DMS153 treated with DMSO at 0.1 percent for 48 hours (cell line): Measurements from ENCODE around the gene ARID3C.

Experiments
- DNase-seq: peaks from one replicate; lab custom pipeline; 2025; ENCODE audit not compliant: unreplicated experiment; lab: John Stamatoyannopoulos, UW

Gene ARID3C

DNA sequence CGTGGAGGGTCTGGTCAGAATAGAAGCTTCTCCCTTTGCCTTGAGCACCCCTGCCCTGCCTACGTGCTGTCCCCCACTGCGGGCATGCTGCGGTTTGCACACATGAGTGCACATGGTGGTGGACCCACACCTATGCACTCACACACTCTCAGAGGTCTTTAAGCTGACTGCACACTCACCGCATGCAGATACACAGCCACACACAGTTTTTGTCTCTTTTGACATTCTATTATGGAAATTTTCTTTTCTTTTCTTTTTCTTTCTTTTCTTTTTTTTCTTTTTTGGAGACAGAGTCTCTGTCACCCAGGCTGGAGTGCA is 584 bp upstream of the ARID3C start:
- DNase-seq: no peak

DNA sequence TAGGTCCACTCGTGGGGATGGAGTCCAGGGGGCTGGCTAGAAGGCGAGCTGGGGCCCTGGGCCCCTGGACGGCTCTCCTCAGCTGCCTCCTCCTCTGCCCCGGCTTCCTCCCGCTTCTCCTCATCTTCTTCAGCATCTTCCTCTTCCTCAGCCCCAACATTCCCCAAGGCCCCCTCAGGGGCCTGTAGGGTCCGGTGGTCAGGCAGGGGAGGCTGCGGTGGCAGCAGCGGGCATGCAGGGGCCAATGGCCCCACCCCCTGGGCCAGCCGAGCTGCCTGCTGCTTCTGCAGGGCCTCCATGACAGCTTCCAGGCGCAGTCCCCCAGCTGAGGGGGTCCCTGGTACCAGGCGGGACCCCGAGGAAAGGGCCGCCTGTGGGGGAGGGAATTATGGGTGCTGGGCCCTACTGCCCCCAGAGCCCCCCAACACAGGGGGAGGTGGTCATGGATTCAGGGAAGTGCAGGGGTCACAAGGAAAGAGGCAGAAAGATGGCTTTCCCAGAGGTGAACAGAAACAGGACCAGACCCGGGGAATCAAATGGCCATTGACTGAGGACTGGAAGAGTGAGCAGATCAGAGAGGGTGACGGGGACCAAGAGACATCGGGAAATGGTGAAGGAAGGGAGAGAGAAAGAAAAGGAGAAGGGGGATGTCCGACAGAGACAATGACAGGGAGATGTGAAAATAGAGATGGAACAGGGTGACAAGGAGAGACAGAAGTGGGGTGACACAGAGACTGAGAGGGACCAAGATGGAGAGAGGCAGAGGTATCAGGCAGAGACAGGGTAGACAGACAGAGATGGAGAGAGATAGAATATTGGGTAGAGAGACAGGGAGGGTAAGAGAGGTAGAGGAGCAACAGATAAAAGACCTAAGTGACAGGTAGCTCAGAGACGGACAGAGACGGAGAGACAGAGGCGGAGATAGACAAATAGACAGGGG is 880 bp downstream of the ARID3C start:
- no peak for DNase-seq

DNA sequence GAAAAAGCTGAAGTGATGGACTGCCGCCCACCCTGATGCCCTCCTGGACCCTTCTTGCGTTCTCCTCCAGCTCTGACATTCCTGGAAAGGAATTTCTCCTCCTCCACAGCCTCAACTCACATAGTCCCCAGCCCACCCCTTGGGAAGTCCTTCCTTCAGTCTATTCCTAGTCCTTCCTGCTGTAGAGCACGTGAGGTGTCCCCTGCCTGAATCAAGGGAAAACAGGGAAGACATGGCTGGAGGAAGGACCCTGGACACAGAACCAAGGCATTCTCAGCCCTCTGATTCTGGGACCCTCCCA is 3.7 kb downstream of the ARID3C start:
- no peak for DNase-seq

DNA sequence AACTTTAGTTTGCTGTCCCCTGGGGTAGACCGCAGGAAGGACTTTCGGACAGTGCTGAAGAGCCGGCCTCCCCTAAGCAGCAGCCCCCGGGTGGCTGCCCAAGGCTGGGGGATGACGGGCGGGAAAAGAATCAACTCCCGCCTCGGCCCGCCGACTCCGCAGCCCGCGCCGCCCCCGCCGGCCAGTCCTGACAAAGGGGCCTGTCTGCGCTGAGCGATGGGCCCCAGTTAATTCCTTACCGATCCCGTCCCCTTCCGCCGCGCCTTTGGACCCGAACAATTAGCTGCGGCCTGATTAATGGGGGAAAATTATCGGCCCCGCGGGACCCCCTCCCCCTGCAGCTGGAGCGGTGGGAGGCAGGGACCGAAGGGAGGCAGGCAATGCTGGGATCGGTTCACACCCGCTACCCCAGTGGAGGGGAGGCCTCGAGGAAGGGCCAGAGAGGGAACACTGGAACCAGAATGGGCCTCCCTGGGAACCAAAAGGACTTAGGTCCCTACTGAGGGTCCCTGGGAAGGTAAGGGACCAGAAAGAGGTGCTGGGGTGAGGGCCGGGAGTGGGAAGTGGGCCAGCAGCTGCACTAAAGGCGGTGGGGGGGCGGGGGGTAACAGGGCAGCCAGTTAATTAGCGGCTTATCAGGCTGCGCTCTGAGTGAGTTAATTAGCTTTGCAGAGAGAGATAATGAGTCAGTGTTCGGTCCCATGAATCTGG is 4.2 kb downstream of the ARID3C start:
- DNase-seq: no peak

DNA sequence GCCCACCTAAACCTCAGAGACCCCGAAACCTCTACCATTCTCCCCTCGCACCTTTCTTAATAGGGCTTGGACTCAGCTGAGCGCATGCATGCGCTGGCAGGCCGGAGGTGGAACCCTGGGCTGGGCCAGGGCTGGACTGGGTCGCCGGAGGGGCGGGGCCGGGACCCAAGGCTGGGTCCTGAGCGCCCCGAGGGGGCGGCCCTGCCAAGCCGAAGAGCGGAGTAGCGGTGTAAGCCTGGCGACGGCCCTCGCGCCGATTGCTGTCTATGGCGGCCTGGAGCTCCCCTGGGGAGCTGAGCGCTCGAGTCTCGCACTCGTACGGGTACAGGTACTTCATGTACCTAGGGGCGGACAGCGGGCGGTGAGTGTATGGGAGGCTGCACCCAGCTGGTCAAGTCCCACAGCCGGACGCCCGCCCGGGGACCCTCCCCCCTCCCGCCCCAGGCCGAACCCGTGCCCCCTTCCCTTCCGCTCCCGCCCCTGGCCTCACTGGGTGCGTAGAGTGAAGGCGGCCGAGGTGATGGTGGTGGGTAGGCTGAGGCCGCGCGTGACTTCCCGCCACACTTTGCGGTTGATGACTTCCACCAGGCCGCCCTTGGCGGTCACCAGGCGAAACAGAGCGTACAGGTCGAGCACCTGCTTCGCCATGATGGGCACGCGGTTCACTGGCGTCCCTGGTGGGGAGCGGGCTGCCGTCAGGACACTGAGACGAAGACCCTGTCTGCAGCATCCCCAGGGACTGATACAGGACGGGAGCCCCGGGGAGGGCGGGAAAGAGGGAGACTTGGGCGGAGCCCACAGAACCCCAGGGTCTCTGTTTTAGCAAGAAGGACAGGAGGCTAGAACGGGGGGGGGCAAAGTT is 5.3 kb downstream of the ARID3C start:
- DNase-seq: no peak

DNA sequence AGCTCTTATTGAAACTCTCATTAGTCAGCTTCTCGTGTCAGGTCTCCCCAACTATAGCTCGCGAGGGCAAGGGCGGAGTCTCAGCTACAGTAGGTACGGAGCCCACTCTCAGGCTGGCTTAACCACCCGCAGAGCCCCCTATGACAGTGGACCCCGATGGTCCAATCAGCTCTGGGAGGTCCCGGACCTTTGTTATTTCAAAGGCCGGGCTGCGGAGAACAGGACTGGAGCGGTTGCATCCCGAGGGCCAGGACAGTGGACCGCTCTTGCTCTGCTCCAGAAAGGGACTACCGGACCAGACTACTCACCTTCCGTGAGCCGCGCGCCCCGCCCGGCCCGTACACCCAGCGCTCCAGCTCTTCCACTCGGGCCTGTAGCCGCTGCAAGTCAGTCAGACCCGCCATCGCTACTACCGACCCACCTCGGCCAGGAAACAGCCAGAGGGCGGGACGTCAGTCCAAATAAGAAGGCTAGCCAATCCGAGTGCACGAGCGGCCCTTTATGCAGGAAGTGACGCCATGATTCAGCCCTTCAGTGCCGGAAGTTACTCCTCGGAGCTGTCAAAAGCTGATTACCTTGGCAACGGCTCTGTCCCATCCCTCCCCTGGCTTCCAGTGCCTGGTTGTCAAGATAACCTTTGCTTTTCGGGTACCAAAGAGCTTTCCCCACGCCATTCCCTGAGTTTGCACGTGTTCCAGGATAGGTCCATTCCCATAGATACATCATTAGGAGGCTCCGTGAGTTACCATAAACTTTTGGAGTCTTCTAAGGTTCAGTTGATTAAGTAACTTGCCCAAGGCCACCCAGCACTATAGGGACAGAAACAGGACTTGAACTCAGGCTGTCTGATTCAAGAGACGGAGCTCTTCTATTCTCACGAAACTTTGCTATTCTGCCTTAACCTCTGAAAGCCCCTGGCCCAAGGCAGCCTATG is 8.5 kb downstream of the ARID3C start, which contains the start of gene DCTN3:
Gene DCTN3 (minus strand): TSS at position 435 of the 934 bp plus-strand sequence. CDS start 31 bp downstream, at position 404.
- peak; percentile 74 for DNase-seq

DNA sequence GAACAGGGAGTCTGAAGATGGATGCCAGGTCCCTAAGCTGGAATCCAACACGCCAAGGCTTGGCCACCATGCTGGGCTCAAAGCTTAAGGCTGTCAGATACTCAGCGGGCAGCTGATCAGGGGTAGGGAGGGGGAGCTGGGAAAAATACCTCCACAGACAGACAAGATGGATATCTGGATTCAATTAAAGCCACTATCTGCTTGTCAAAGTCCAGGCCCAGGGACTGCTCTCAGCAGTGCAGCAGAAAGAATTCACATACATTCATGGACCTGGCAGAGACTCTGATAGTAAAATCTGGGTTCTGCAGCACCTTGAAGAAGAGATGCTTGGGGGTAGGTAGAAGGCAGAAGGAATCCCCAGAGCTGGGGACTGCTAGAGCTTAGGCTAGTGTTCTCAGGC is 13.7 kb downstream of the ARID3C start:
- DNase-seq: no peak

DNA sequence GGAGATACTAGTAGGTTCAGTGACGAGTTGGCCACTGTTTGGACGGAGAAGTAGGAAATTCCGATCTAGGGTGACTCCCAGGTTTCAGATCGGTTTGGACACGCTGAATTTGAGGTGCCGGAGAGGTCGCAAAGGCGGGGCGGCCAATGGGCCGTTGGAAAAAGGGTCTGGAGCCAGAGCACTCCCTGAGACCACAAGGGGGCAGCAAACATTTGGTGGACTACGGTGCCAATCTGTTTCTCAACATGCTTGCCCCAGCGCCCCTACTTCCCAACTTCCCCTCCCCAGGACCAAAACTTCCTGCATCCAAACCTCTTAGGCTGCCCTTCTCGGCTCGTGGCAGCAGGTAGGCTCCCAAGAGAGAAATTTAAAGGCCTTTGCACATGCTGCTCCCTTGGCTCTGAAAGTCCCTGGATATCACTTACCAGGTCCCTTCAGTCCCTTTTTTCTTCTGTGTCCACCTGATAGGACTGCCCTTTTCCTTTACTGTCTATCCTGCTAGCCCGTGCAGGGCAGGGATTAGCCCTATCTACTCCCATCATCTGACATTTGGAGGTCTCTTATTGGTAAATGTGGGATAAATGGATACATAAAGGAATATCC is 16.0 kb downstream of the ARID3C start:
- peak; percentile 26 for DNase-seq

DNA sequence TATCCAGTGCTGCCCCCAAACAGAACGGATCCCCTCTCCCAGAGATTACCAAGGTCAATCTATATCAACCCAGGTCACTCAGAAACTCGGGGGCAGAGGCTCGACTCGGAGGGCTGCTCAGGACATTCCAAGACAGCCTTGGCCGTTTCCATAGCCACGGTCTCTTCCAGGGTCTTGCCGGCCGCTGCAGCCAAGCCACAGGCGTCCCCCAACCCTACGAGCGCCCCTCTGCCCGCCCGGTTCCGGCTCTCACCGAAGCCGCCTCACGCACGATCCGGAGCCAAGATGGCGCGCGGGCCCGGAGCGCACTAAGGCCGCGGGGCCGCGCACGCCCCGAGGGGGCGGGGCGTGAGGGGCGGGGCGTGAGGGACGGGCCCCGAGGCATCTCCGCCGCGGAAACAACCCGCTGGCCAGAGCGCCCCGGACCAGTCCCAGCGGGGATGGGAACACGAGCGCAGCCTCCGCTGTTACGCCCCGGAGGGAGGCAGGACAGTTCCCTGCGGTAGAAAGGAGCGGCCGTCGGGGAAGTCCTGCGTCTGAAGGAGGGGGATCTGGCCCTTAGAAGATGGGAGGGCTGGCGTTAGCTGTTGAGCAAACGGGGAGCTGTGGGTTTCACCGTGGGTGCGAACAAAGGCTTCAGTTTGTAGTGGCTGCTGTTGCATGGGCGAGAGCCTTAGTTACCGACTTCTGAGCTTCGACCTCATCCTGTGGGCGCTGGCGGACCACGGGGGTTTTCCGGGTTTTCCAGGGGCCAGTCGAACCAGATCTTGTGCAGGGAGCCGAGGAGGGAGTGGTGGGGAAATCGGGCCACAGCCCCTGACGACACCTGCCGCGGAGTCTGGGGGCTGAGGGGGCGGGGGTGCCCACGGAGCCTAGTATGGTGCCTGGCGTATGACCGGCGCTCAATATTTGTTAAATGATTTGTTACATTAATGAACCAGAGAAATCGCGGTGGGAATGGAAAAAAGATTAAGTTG is 16.8 kb downstream of the ARID3C start, which contains the start of gene RPP25L:
Gene RPP25L (minus strand): TSS at position 287 of the 977 bp plus-strand sequence. CDS start 801 bp downstream, outside the sequence.
- peak; percentile 49 for DNase-seq

DNA sequence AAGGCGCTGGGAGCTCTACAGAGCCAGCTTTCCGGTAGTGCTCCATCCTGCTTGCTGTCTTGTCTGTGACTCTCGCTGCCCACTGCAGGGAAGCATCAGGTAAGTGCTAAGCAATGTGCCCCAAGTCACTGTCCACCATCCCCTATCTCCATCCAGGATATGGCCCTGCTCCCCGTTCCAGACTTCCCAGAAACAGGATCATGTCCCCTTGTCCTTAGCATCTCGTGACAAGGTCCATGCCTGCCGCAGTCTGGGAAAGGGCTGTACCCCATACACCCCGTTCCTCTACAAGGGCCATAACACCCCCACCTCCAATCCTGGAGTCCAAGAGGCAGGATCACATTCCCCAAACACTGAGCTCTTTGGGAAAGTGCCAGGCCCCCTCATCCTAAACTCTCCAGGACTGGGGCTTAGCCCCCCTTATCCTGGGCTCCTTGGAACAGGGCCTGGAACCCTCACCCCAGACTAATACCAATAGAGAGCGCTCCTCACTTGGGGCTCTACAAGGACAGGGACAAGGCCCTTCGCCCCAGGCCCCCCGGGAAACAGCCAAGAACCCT is 17.5 kb downstream of the ARID3C start:
- DNase-seq: no peak

DNA sequence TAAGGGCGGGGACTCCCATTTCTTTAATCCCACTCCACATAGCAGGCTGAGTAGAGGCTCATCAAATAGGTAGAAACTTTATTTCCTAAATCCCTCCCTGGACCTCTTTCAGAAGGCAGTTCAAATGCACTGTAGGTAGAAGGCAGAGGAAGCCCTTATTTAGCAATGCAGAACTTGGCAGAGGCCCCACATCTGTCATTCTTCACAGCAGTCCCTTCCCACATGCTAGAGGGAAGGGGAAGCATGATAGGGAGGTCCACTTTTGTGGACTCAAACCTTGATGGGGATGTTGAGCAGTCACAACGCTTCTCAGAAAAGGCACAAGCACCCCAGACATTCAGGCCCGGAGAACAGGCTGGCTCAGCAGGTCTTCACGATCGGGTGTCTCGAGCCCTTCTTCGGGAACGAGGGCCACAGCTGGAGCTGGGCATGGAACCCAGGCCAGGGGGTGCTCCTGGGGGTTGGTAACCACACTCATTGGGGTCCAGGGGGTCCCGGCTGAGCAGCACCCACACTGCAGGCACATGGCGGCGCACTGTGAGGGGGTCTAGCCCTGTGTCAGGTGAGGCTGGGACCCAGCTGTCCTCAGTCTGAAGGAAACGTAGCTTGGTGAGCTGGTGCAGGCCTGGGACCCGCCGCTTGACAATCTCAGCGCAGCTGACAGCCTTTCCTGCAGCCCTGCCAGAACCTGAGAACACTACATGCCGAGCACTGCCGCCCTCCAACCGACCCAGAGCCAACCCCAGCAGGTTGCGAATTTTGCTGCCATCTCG is 18.2 kb downstream of the ARID3C start:
- no peak for DNase-seq

DNA sequence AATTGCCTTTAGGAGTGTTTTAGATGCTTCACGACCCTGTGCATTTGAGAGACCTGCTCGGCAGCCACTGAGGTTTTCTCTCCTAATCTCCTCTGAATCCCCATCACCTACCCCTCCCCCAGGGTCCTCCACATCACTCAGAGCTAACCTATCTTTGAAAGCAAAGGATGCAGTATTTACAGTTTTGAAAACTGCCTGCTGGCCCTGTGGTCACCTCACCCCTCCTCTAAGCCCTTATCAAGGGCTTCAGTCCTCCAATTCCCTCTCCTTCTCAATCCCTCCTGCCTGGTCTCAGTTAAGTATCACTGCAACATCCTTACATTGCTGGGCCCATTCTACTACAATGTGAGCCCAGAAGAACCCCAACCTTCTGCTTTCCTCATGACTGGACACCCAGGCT is 21.5 kb downstream of the ARID3C start:
- DNase-seq: no peak

DNA sequence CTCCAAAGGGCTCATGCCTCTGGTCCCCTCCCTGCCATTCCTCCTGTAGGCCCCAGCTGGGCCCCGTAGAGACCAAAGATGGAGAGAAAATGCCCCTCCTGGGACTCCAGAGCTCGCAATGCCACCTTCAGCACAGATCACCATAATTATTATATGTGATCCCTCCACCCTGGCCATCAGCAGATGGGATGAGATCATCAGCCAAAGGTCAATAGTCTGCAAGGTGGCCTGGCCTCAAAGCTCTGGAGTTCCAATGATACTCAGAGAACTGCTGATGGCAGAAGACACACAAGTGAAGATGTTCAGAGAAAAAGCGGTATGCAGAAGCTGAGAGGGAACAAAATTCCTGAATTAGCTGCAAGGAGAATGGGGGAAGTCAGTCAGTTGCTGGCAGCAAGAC is 22.0 kb downstream of the ARID3C start:
- no peak for DNase-seq

DNA sequence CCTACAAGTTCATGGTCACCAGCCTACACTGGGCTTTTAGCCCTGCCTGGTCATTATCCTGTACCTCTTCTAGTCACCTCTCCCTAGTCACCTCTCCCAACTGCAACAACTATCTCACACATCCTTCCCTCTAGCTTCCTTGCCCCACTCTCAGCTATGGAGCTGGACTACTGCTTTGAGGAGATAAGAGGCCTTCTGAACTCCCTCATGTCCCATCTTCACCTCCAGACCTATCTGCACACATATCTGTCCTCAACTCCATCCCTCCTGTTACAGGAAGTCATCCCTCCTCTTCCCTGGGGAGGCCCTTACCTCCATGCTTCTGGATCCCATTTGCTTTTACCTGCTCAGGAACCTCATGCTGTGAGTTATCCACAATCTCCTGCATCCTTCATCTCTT is 22.7 kb downstream of the ARID3C start:
- no peak for DNase-seq

DNA sequence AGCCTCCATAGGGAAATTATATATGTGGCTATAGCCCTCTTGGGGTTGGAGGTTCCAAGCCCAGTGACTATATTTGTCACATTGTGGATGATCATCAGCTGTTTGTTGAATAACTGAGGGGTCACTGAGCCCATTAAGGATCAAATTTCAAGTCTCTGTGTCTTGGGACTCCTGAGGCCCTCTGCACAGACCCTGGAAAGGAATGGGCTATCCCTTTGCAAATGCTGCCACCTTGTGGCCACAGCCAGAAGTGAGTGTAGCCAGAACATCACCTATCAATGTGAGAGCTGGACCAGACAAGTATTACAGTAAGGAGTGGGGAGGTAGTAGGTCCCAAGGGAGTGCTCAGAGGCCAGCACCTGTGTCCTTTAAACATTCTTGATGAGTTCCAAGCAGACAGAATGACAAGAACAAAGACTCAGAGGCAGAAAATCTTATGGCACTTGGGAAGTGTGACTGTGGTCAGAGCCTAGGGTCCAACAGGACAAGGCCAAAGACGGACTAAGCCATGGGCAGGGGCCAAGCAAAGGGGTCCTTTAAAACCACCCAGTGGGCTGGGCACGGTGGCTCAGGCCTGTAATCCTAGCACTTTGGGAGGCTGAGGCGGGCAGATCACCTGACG is 25.1 kb downstream of the ARID3C start:
- peak; percentile 71 for DNase-seq

DNA sequence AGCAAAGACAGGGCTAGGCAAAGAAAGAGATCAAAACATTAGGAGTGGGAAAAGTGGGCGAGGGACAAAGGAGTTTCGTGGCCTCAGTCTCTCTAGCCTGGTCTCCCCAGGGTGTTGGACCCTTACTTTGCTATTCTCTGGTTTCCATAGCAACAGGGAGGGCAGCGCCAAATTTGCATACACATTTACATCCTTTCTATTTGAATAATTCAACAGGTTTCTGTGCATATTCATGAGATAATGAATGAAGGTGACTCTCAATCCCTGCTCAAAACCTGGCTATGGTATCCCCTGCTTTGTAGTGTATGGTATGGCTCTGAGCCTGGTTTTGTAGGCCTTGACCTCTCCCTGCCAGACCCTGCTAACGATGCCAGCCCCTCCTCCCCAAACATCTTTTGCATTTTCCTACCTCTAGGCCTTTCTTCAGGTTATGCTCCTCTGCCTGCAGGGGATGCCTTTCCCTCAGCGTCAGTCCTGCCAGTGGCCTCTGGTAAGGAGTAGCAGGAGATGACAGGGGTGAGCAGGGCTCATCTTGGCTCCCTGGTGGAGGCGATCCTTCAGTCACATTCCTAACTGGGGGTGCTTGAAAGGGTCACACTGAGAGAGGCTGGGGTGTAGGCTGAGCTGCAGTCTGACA is 26.8 kb downstream of the ARID3C start:
- no peak for DNase-seq

DNA sequence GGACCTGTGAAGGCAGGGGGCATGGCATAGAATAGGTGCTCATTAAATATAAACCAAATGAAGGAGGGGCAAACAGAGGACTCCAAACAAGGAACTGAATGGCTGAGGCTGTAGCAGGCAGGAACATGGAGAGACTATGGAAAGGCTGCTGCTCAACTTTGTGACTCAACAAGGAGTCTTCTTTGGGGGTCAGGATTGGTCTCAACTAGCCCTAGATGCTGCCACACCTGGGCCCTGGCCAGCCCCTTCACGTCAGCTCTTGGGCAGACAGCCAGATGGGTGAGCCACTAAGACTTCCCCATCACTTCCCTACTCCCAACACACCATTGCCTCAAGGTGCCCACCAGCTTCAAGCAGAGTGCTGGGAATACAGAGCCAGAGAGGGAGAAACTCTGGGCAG is 28.0 kb downstream of the ARID3C start:
- DNase-seq: no peak
